SK-N-SH (cell line): ENCODE data around the gene EFNB2. TPM values are rescaled to one million over a fixed set of nuclear protein-coding genes. Genes with fewer than 3 reads are reported as not detected.

Source experiments
- CTCF ChIA-PET: fragments of 300-600, 350-600 bp; formaldehyde crosslinking; extraction: SDS; loops from one replicate; lab custom pipeline; 2021; lab: Yijun Ruan, JAX
- POLR2A ChIA-PET: fragments of 350-600 bp; sonication (Branson Sonifier 250); formaldehyde crosslinking; extraction: SDS; loops from one replicate; lab custom pipeline; 2020; ENCODE audit warnings: antibody characterized with exemption, inconsistent platforms; lab: Yijun Ruan, JAX
- DNase-seq: peaks from one replicate; pipeline ENCODE4 v3.0.0; 2012
- H2AFZ ChIP-seq: fragments of 200-600 bp; sonication (generic); 2 replicates; pipeline ENCODE4 v1.8.1; 2016; ENCODE audit warnings: antibody characterized with exemption, mild to moderate bottlenecking, low read depth
- H3F3A ChIP-seq: fragments of 200-600 bp; sonication (generic); replicated peaks from 2 replicates; pipeline ENCODE3; 2016; ENCODE audit warnings: antibody characterized with exemption, mild to moderate bottlenecking; ENCODE audit not compliant: insufficient read depth
- H3K27ac ChIP-seq, 2 experiments: fragments of 200-500 bp in 1 of 2; fragments of 200-600 bp in 1 of 2; sonication (Bioruptor generic) in 1 of 2; sonication (generic), shearing (Covaris generic) in 1 of 2; 2 replicates each; pipeline versions ENCODE4 v1.5.1 to v1.6.1; 2014 to 2016; ENCODE audit warnings: low read depth in 2 of 2, inconsistent platforms in 1 of 2, low read length in 1 of 2, mild to moderate bottlenecking in 1 of 2, mixed read lengths in 1 of 2
- H3K27me3 ChIP-seq: fragments of 200-600 bp; sonication (generic), shearing (Covaris generic); 2 replicates; pipeline ENCODE4 v1.6.1; 2016; ENCODE audit warnings: mixed run types; ENCODE audit not compliant: insufficient read depth
- H3K36me3 ChIP-seq, 2 experiments: fragments of 200-500 bp in 1 of 2; fragments of 200-600 bp in 1 of 2; sonication (Bioruptor generic) in 1 of 2; sonication (generic) in 1 of 2; replicated peaks in 1 of 2; 2 replicates each; pipeline versions ENCODE3 to v1.5.1; 2014 to 2016; ENCODE audit warnings: low read length in 1 of 2, mild to moderate bottlenecking in 1 of 2; ENCODE audit not compliant: insufficient read depth in 2 of 2, control insufficient read depth in 1 of 2
- H3K4me1 ChIP-seq, 2 experiments: fragments of 200-500 bp in 1 of 2; fragments of 200-600 bp in 1 of 2; sonication (Bioruptor generic) in 1 of 2; sonication (generic), shearing (Covaris generic) in 1 of 2; 2 replicates each; pipeline versions ENCODE4 v1.5.1 to v1.6.1; 2014 to 2016; ENCODE audit warnings: low read depth in 1 of 2, low read length in 1 of 2, mixed run types in 1 of 2; ENCODE audit not compliant: insufficient read depth in 2 of 2, control insufficient read depth in 1 of 2
- H3K4me2 ChIP-seq: fragments of 200-600 bp; sonication (generic), shearing (Covaris generic); 2 replicates; pipeline ENCODE4 v1.6.1; 2017; ENCODE audit warnings: mixed run types
- H3K4me3 ChIP-seq, 2 experiments: fragments of 200-500 bp in 1 of 2; fragments of 200-600 bp in 1 of 2; sonication (Bioruptor generic) in 1 of 2; sonication (generic), shearing (Covaris generic) in 1 of 2; 2 replicates each; pipeline versions ENCODE4 v1.5.1 to v1.8.1; 2014 to 2016; ENCODE audit warnings: low read depth in 2 of 2, inconsistent platforms in 1 of 2, low read length in 1 of 2, mild to moderate bottlenecking in 1 of 2, mixed read lengths in 1 of 2, moderate library complexity in 1 of 2
- H3K79me2 ChIP-seq: fragments of 200-600 bp; sonication (generic); 2 replicates; pipeline ENCODE4 v1.8.1; 2017; ENCODE audit warnings: mild to moderate bottlenecking; ENCODE audit not compliant: insufficient read depth
- H3K9ac ChIP-seq: fragments of 200-600 bp; sonication (generic); 2 replicates; pipeline ENCODE4 v1.6.1; 2017; ENCODE audit warnings: mixed run types
- H3K9me2 ChIP-seq: fragments of 200-600 bp; sonication (generic); 2 replicates; pipeline ENCODE4 v1.6.1; 2017; ENCODE audit warnings: mixed run types
- H3K9me3 ChIP-seq: fragments of 200-600 bp; sonication (generic); 2 replicates; pipeline ENCODE4 v1.6.1; 2017; ENCODE audit warnings: mixed run types, mild to moderate bottlenecking, moderate library complexity
- H4K20me1 ChIP-seq: fragments of 200-600 bp; sonication (generic); 2 replicates; pipeline ENCODE4 v1.6.1; 2017; ENCODE audit warnings: mild to moderate bottlenecking, mixed run types; ENCODE audit not compliant: insufficient read depth
- EP300 ChIP-seq, 2 experiments: IDR thresholded peaks; 2 replicates each; pipeline versions ENCODE4 v1.4.0 to v1.6.1; 2012; ENCODE audit warnings: borderline replicate concordance in 1 of 2, low read depth in 1 of 2, low read length in 1 of 2
- EZH2phosphoT487 ChIP-seq: fragments of 200-600 bp; sonication (generic); IDR thresholded peaks from 2 replicates; pipeline ENCODE4 v1.6.1; 2017; ENCODE audit warnings: low read depth, mixed run types, mild to moderate bottlenecking, antibody characterized with exemption, moderate library complexity, borderline replicate concordance
- FOXM1 ChIP-seq: IDR thresholded peaks from 2 replicates; pipeline ENCODE4 v1.4.0; 2012; ENCODE audit warnings: low read depth, mild to moderate bottlenecking
- GATA2 ChIP-seq: sonication (generic); formaldehyde crosslinking; IDR thresholded peaks from 2 replicates; pipeline ENCODE4 v1.5.0; 2020; ENCODE audit warnings: mild to moderate bottlenecking, missing genetic modification reagents
- IRF3 ChIP-seq: fragments of 150-350 bp; IDR thresholded peaks from 2 replicates; pipeline ENCODE4 v1.6.1; 2016; ENCODE audit warnings: mild to moderate bottlenecking, low read depth, low read length
- MAX ChIP-seq: IDR thresholded peaks from 2 replicates; pipeline ENCODE4 v1.4.0; 2012; ENCODE audit warnings: low read depth
- NFIC ChIP-seq: IDR thresholded peaks from 2 replicates; pipeline ENCODE4 v1.4.0; 2012; ENCODE audit warnings: borderline replicate concordance
- NRF1 ChIP-seq: IDR thresholded peaks from 2 replicates; pipeline ENCODE4 v1.6.1; 2012; ENCODE audit warnings: low read depth, mild to moderate bottlenecking, low read length
- POLR2AphosphoS5 ChIP-seq: IDR thresholded peaks from 2 replicates; pipeline ENCODE4 v1.6.1; 2012; ENCODE audit warnings: low read depth, low read length
- RCOR1 ChIP-seq: fragments of 150-350 bp; IDR thresholded peaks from 2 replicates; pipeline ENCODE4 v1.6.1; 2017; ENCODE audit warnings: antibody characterized with exemption, low read length
- REST ChIP-seq: IDR thresholded peaks from 2 replicates; pipeline ENCODE4 v1.6.1; 2012; ENCODE audit warnings: mild to moderate bottlenecking, low read depth, low read length, moderate library complexity
- SMC3 ChIP-seq: IDR thresholded peaks from 2 replicates; pipeline ENCODE4 v1.6.1; 2012; ENCODE audit warnings: low read depth, low read length, improper control_type of control experiment
- USF1 ChIP-seq: IDR thresholded peaks from 2 replicates; pipeline ENCODE4 v1.4.0; 2012; ENCODE audit warnings: low read depth, borderline replicate concordance
- USF2 ChIP-seq: fragments of 150-350 bp; IDR thresholded peaks from 2 replicates; pipeline ENCODE4 v1.6.1; 2017; ENCODE audit warnings: antibody characterized with exemption, low read length, low read depth, borderline replicate concordance
- ZBTB33 ChIP-seq: IDR thresholded peaks from 2 replicates; pipeline ENCODE4 v1.4.0; 2012; ENCODE audit warnings: low read depth, borderline replicate concordance
- WGBS: methylation state at CpG from one replicate; pipeline ENCODE4 v1.1.6; 2017; ENCODE audit warnings: low lambda C conversion rate; 5-methylcytosine and 5-hydroxymethylcytosine counted together
- polyA plus RNA-seq, 3 experiments: library from polyadenylated mRNA; depleted of rRNA; stranded (reverse); fragments of >200 nt; gene quantifications; 2 replicates each; pipeline ENCODE4 v1.2.3, GENCODE V29; 2012

EFNB2 gene
- polyA plus RNA-seq, 1 of the 3 experiments (the other 2 are of a cell fraction) = 3.0 TPM

GRCh38 chr13:106449096-106449495 is 86.4 kb downstream of the EFNB2 start:
- no peaks in the 10 kb centered on the region for H3K4me1 ChIP-seq
- H3K4me2 ChIP-seq = no peak overlapping the region
- H3K27me3 ChIP-seq = no peaks in the 10 kb centered on the region; the same call in 1 of the 2 replicates
- CTCF ChIA-PET = no interaction called here
- H3K9me2 ChIP-seq = no peaks in the 10 kb centered on the region; the same call in 1 of the 2 replicates
- no peaks in the 10 kb centered on the region for H3K9me3 ChIP-seq
- no peak overlapping the region for H2AFZ ChIP-seq
- no peaks in the 10 kb centered on the region for H3K79me2 ChIP-seq
- no peak for DNase-seq
- no peak overlapping the region for H3K4me3 ChIP-seq
- TF ChIP-seq NFIC = no peak
- TF ChIP-seq GATA2 (CRISPR knock-in tag) = no peak
- TF ChIP-seq IRF3 = no peak
- TF ChIP-seq ZBTB33 = no peak
- TF ChIP-seq EP300 (IDR thresholded peaks at IDR 0.05; ENCODE audit: borderline replicate concordance in 1 of 2, low read depth in 1 of 2, low read length in 1 of 2) = no peak
- no peak for TF ChIP-seq USF2
- TF ChIP-seq MAX = no peak
- TF ChIP-seq NRF1 = no peak
- no peak for TF ChIP-seq EZH2phosphoT487
- TF ChIP-seq RCOR1 = no peak
- no peak for TF ChIP-seq REST
- TF ChIP-seq USF1 = no peak
- TF ChIP-seq SMC3 = no peak
- TF ChIP-seq FOXM1 = no peak
- no peak for TF ChIP-seq POLR2AphosphoS5
- H4K20me1 ChIP-seq = no peaks in the 10 kb centered on the region
- no peaks in the 10 kb centered on the region for H3F3A ChIP-seq
- POLR2A ChIA-PET = no interaction called here
- no peaks in the 10 kb centered on the region for H3K36me3 ChIP-seq
- WGBS = 81% methylated on average over 4 of the region's 4 CpGs
- no peak overlapping the region for H3K9ac ChIP-seq
- H3K27ac ChIP-seq = no peak overlapping the region
